Stimulated activated memory B cell treated with anti-CD40 and anti-IgM and Interleukin-4, amounts not matched to agents 10 μg/mL and 1 μg/mL and 100 μg/mL, for 72 hours (primary cell): ENCODE data around the gene KRTAP10-12.

Experiments
- ATAC-seq: fragments of 150-1000 bp; cut with Tn5 transposase; 2 replicates; pipeline ENCODE4 v1.10.0; 2021
- H3K27ac Mint-ChIP-seq: one replicate; pipeline ENCODE4 v1.8.0; 2022; ENCODE audit warnings: mild to moderate bottlenecking, mixed read lengths
- H3K27me3 Mint-ChIP-seq: one replicate; pipeline ENCODE4 v1.8.0; 2022; ENCODE audit warnings: mixed read lengths
- H3K36me3 Mint-ChIP-seq: one replicate; pipeline ENCODE4 v1.8.0; 2022; ENCODE audit warnings: mixed read lengths
- H3K4me1 Mint-ChIP-seq: one replicate; pipeline ENCODE4 v1.8.0; 2022; ENCODE audit warnings: mixed read lengths
- H3K4me3 Mint-ChIP-seq: one replicate; pipeline ENCODE4 v1.8.0; 2022; ENCODE audit warnings: mild to moderate bottlenecking, moderate library complexity, mixed read lengths
- H3K9me3 Mint-ChIP-seq: one replicate; pipeline ENCODE4 v1.8.0; 2022; ENCODE audit warnings: mixed read lengths

KRTAP10-12 gene

DNA sequence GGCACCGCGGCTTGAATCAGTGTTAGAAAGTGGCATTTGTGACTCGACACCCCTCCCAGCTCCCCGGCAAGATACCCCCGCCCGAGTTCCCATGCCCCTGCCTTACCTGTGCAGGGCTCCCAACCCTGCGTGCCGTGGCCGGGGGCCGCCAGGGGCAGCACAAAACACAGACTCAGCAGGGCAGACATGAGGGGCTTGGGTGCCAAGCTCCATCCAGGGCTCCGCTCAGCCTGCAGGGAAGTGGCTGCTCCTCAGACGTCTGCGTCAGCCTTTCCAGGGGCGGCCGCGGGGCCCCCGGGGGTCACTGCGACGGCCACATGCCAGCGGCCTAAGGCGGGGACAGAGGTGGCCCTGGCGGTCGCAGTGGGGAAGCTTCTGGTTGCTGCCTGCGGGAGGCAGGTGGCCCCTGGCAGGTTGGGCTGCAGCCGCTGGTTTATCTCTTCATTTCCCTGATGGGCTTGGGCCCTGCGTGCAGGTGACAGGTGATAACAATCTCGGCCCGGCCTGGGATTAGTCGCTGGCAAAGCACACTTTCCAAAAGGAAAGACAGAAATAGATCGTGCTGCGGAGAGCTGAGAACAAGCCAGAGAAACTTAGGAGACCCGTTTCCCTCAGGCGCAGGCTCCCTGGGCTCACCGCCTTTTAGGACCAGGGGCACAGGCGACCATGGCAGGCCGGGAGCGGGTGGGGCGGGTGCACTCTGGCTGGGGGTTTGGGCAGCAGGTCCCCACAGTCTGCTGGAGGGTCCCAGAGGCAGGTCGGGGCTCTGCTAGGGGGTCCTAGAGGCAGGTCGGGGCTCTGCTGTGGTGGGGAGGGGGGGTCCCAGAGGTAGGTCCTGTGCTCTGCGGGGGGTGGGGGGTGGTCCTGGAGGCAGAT lies 14.6 kb downstream of the KRTAP10-12 start, which contains the start of gene TSPEAR:
TSS of gene TSPEAR (minus strand) at position 246 of the 876 bp plus-strand sequence. CDS start at position 188, 58 bp downstream.
- H3K4me1 Mint-ChIP-seq, result no peaks in the 10 kb centered on the region
- no peaks in the 10 kb centered on the region for H3K36me3 Mint-ChIP-seq
- H3K27me3 Mint-ChIP-seq, result peaks cover 86% of the 10 kb centered on the region
- no peak for ATAC-seq
- H3K4me3 Mint-ChIP-seq, result no peak within 1 kb of the TSS
- no peak within 1 kb of the TSS for H3K27ac Mint-ChIP-seq
- no peaks in the 10 kb centered on the region for H3K9me3 Mint-ChIP-seq

DNA sequence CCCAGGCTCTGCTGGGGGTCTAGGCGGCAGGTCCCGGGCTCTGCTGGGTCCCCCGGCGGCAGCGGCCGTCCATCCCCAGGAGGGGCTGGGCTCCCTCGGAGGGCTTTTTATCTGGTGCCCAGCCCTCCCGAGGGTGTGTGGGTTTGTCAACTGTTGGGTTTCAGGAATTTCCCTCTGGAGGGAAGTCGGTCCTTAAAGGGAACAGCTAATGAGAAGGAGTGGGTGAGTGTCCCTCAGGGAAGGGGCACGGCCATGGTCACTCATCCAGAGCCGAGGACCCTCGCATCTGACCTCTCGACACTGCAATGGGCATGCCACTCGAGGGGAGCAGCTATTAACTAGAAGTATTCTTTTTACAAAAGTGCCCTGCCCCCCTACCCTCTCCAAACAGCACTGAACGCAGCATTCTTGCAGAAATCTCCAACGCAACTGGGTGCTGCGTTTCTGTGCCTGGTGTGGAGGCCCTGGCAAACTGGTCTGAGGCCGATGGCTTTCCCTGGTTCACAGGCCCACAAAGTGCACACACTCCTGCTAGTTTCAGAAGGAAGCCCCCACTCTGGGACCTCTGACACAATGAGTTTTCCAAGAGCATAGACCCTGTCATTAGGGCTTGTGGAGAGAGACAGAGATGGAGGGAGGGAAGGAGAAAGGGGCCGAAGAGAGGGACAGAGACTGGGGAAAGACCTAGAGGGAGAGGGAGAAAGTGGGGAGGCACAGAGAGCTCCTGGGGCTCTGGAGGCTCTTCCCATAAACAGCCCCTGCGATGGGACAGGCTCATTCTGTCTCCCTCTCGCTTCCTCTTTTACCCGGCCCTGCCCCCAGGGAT lies 15.4 kb downstream of the KRTAP10-12 start:
- H3K4me1 Mint-ChIP-seq, result no peaks in the 10 kb centered on the region
- H3K36me3 Mint-ChIP-seq, result no peaks in the 10 kb centered on the region
- peaks cover 78% of the 10 kb centered on the region for H3K27me3 Mint-ChIP-seq
- no peak overlapping the region for H3K27ac Mint-ChIP-seq
- no peak overlapping the region for H3K4me3 Mint-ChIP-seq
- no peak for ATAC-seq
- H3K9me3 Mint-ChIP-seq, result no peaks in the 10 kb centered on the region

DNA sequence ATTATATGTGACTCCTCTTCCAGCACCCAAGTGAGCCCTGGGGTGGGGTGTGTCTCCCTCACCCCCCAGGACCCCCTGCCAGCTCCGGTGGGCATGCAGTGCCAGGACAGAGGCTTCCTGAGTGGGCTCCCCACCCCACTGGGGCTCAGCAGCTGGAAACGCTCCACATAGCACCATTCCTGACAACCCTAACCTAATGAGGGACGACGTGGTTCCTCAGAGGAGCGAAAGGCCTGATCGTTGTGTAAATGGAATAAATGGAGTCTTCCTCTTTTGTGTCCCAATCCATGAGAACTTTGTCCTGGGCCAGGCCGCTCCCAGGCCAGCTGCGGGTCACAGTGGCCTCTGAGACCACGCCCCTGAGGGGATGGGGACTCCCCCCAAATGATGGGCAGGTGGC lies 16.2 kb downstream of the KRTAP10-12 start:
- Mint-ChIP-seq H3K4me3 (no peak overlapping the region), H3K4me1 (no peaks in the 10 kb centered on the region), H3K27ac (no peak overlapping the region), H3K27me3 (peaks cover 75% of the 10 kb centered on the region), H3K9me3 (no peaks in the 10 kb centered on the region), H3K36me3 (no peaks in the 10 kb centered on the region)
- no peak for ATAC-seq

DNA sequence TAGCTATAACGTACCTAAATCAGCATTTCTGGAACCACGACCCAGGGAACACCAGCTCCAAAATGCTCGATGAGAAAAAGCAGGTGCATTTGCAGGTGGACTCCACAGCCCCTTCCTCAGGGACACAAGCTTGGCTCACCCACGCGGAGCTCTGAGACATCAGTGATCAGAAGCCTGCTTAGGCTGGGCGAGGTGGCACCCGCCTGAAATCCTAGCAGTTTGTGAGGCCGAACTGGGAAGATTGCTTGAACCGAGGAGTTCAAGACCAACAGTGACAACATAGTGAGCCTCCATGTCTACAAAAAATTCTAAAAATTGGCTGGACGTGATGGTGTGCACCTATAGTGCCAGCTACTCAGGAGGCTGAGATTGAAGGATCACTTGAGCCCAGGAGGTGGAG lies 16.9 kb downstream of the KRTAP10-12 start:
- Mint-ChIP-seq H3K36me3 (no peaks in the 10 kb centered on the region), H3K27me3 (peaks cover 75% of the 10 kb centered on the region), H3K27ac (no peak overlapping the region), H3K4me1 (no peaks in the 10 kb centered on the region), H3K9me3 (no peaks in the 10 kb centered on the region), H3K4me3 (no peak overlapping the region)
- no peak for ATAC-seq

DNA sequence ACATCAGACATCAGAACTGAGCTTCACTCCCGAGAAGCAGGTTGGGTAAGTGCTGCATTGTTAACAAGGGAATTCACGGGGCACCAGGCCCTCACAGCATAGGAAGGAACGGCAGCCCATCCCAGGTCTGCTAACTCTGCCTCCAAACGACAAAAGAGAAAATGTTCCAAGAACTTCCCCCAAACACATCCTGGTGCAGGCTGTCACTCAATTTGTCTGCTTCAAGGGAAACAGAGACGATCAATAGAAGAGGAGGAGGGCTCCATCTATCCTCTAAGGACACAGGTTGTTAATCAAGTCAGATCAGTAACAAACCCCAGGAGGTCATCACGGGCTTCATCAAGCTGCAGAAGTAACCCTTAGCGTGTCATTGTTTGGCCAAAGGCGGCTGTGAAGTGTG lies 17.9 kb downstream of the KRTAP10-12 start:
- Mint-ChIP-seq H3K27ac (no peak overlapping the region), H3K4me3 (no peak overlapping the region), H3K27me3 (peaks cover 75% of the 10 kb centered on the region), H3K4me1 (no peaks in the 10 kb centered on the region), H3K36me3 (no peaks in the 10 kb centered on the region), H3K9me3 (no peaks in the 10 kb centered on the region)
- no peak for ATAC-seq

DNA sequence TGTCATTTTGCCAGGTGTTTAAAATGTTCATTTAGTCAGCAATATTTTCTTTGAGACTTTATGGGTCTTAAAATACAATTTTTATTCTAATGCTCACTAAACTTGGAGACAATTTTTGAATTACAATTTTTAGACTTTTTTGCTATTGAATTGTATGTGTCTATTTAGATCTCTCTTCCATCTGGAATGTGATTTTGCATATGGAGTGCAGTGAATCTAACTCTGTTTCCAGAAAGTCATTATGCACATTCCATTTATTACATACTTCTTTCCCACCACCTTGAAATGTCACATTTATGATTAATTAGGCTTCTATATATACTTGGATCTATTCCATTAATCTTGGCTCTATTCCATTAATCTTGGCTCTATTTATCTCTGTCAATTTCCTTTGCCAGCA lies 20.0 kb downstream of the KRTAP10-12 start:
- no peaks in the 10 kb centered on the region for H3K9me3 Mint-ChIP-seq
- no peaks in the 10 kb centered on the region for H3K36me3 Mint-ChIP-seq
- no peak overlapping the region for H3K4me3 Mint-ChIP-seq
- ATAC-seq, result no peak
- peaks cover 75% of the 10 kb centered on the region for H3K27me3 Mint-ChIP-seq
- no peaks in the 10 kb centered on the region for H3K4me1 Mint-ChIP-seq
- no peak overlapping the region for H3K27ac Mint-ChIP-seq

DNA sequence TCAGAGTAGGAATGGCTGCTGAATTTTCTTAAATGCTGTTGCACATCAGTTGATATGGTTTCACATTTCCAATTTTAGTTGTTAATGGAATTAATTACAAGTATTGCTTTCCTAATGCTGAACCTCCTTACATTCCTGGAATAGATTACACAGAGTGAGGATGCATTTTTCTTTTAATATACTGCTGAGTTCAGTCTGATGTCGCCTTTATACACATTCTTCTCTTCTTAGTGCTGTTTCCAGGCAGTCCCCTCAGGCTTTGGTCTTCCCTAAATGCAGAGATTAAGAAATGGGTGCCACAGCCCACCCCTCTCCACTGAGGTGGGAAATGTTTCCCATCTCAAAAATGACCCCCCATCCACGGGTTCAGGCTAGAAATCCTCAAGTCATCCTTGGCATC lies 21.1 kb downstream of the KRTAP10-12 start:
- Mint-ChIP-seq H3K9me3 (no peaks in the 10 kb centered on the region), H3K36me3 (no peaks in the 10 kb centered on the region), H3K27ac (no peak overlapping the region), H3K4me3 (no peak overlapping the region), H3K27me3 (peaks cover 74% of the 10 kb centered on the region), H3K4me1 (peaks cover 3% of the 10 kb centered on the region)
- ATAC-seq, result no peak

DNA sequence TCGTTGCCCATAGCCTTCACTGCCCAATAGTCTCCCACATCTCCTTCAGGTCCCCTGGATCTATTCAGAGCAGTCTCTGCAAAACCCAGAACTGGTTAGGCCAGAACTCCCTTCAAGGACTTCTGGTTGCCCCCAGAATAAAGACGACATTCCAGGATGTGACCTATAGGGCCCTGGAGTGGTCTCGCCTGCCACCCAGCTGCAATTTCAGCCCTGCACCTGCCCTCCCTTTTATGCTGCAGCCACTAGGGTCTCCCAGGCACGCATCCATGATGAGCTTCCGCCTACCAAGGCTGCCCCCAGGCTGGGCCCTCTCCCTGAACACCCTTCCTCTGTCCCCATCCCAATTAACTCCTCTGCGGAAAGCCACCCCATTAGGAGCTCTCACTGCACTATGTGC lies 21.6 kb downstream of the KRTAP10-12 start:
- no peak overlapping the region for H3K4me3 Mint-ChIP-seq
- ATAC-seq, result no peak
- peaks cover 74% of the 10 kb centered on the region for H3K27me3 Mint-ChIP-seq
- no peak overlapping the region for H3K27ac Mint-ChIP-seq
- peaks cover 8% of the 10 kb centered on the region for H3K4me1 Mint-ChIP-seq
- no peaks in the 10 kb centered on the region for H3K9me3 Mint-ChIP-seq
- no peaks in the 10 kb centered on the region for H3K36me3 Mint-ChIP-seq

DNA sequence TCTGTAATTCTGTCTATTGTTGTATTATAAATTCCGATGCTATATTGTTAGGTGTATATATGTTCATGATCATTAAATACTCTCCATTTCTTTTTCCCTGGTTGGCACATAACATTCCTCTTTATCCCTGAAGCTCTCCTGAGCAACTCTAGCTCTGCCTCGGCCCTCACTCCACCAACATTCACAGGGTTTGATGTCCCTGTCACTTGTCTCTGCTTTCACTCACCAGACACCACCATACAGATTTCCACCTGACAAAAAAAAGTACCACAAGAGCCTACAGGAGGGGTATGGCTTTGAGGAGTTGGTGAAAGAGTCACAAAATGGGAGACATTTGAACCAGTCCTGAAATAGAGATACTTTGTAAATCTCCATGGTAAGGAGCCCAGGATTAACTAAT lies 23.2 kb downstream of the KRTAP10-12 start:
- no peaks in the 10 kb centered on the region for H3K9me3 Mint-ChIP-seq
- H3K4me3 Mint-ChIP-seq, result no peak overlapping the region
- no peak overlapping the region for H3K27ac Mint-ChIP-seq
- H3K36me3 Mint-ChIP-seq, result no peaks in the 10 kb centered on the region
- ATAC-seq, result no peak
- H3K27me3 Mint-ChIP-seq, result peaks cover 73% of the 10 kb centered on the region
- peaks cover 8% of the 10 kb centered on the region for H3K4me1 Mint-ChIP-seq

DNA sequence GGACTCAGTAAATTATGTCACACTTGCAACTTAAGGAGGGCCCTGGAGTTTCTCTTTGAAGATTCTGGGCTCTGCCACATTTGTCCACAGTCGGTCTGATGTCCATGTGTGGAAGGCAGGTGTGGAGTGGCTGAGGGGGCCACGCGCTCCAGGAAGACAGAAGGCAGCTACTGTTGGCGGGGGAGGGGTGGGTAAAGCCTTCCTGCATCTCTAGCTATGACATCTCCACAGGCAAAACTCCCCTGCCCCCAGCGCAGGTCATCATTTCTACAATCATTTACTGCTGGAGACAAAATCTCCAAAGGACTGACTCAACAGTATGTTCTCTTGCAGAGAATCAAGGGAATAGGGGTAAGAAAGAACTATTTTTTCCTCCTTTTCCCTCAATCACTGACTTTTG lies 25.8 kb downstream of the KRTAP10-12 start:
- Mint-ChIP-seq H3K4me3 (no peak overlapping the region), H3K27me3 (peaks cover 98% of the 10 kb centered on the region), H3K9me3 (no peaks in the 10 kb centered on the region), H3K36me3 (no peaks in the 10 kb centered on the region), H3K4me1 (peaks cover 8% of the 10 kb centered on the region), H3K27ac (no peak overlapping the region)
- ATAC-seq, result no peak

DNA sequence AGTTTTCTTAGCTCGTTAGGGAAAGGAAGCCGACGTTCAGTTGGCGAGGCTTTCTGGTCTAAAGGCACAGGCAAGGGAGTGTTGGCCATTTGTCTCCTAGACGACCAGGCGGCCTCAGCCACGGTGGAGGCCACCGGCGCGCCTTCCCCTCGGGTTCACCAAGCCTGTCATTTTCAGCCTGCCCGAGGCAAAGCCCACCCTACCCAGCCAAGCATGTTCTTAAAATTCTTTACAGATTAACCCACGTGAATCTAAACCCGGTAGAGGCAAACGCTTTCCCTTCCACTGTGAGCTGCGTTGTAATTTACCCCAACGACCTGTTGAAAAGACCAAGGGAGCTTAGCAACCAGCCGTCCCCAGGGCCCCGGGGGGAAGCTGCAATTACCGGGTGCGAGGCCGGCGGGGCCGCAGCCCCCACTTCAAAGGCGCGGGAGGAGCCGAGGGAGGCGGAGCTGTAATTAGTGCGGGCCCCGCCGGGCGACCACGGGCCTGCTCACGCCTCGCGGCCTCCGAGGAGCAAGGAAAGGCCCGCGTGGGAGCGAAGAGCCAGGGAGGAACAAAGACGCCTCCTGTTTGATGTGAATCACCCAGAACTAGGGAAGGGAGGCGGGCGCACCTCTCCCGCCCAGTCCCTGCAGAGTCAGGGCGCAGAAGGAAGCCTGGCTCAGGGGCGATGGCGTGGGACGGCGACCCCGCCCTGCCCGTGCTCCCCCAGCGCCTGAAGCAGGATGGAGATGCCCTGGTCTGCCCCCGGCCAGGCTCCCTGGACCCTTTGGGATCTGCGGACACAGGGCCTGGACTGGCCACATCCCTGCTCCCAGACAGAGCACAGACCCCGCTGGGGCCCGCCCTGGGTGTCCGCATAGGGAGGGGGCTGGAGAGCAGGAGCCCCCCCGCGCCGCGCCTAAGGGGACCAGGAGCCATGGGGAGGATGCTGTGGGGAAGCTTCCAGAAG lies 26.5 kb downstream of the KRTAP10-12 start:
- Mint-ChIP-seq H3K9me3 (no peaks in the 10 kb centered on the region), H3K27me3 (peaks cover 97% of the 10 kb centered on the region), H3K4me1 (peaks cover 8% of the 10 kb centered on the region), H3K36me3 (no peaks in the 10 kb centered on the region), H3K4me3 (no peak overlapping the region), H3K27ac (no peak overlapping the region)
- peak; percentile 39 for ATAC-seq

DNA sequence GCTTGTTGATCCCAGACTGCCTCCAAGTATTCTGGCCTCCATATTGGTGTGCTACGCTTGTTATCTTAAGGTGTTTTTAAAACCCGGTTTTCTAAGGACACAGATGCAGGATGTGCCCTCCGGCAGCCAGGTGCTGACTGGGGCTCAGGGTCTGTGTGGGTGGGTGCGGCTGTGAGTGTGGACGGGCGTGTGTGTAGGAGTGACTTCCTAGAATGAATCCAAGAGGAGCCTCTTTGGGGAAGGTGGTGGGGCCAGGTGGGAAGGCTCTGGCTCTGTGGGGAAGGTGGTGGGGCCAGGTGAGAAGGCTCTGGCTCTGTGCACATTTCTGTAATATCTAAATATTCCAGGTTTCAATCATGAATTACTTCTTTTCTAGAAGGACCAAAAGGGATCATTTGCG lies 27.2 kb downstream of the KRTAP10-12 start:
- ATAC-seq, result no peak
- H3K9me3 Mint-ChIP-seq, result no peaks in the 10 kb centered on the region

DNA sequence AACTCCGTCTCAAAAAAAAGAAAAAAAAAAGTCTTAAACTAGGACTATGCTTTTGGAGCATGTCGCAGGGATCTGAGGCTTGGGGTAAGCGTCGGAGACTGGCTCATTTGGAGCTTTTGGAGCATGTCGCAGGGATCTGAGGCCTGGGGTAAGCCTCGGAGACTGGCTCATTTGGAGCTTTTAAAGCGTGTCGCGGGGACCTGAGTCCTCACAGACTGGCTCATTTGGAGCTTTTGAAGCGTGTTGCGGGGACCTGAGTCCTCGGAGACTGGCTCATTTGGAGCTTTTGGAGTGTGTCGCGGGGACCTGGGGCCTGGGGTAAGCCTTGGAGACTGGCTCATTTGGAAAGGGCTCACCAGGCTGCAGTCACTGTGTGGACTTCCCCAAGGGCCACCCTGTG lies 28.0 kb downstream of the KRTAP10-12 start:
- Mint-ChIP-seq H3K9me3 (no peaks in the 10 kb centered on the region), H3K27ac (no peak overlapping the region), H3K36me3 (no peaks in the 10 kb centered on the region), H3K4me1 (peaks cover 8% of the 10 kb centered on the region), H3K27me3 (peaks cover 88% of the 10 kb centered on the region), H3K4me3 (no peak overlapping the region)
- no peak for ATAC-seq

More for the DNA sequence above, 27.2 kb downstream of the KRTAP10-12 start:
- no peak overlapping the region for H3K4me3 Mint-ChIP-seq
- H3K27ac Mint-ChIP-seq, result no peak overlapping the region
- peaks cover 8% of the 10 kb centered on the region for H3K4me1 Mint-ChIP-seq
- H3K36me3 Mint-ChIP-seq, result no peaks in the 10 kb centered on the region
- H3K27me3 Mint-ChIP-seq, result peaks cover 89% of the 10 kb centered on the region

DNA sequence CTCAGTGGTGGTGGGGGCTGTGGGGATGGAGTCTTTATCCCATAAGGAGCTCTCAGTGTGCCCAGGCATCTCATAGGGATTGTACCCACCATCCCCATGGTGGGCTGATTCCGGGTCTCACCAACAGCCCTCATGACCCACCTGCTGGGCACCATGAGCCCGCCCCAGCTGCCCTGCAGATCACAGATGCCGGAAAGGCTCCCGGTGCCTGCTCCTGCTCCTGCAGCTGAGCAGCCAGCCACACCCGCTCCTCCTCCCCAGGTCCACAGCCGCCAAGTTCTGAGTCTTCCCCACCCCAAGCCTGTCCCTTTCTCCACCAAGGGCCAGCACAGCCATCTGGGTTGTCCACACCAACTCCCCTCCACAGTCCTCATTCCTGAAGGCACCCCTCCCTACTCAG lies 29.9 kb downstream of the KRTAP10-12 start:
- H3K4me1 Mint-ChIP-seq, result peaks cover 8% of the 10 kb centered on the region

DNA sequence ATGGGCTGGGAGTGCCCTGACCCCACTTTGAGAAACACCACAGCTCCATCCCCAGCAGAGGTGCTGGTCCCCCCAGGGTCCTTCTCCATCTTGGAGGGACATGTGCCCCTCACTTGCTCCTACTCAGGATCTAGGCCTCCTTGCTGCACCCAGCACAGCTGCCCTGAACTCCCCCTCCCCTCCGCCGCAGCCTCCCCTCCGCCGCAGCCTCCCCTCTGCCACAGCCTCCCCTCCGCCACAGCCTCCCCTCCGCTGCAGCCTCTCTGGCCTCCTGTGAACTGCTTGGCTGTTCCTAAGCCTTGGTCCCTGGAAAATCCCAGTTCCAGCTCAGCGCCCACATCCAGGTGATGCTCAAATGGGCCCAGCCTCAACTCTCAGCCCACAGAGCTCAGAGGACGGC lies 30.3 kb downstream of the KRTAP10-12 start:
- Mint-ChIP-seq H3K4me1 (peaks cover 8% of the 10 kb centered on the region), H3K4me3 (no peak overlapping the region), H3K9me3 (no peaks in the 10 kb centered on the region), H3K27me3 (peaks cover 83% of the 10 kb centered on the region), H3K36me3 (no peaks in the 10 kb centered on the region), H3K27ac (no peak overlapping the region)
- no peak for ATAC-seq

More for the DNA sequence above, 29.9 kb downstream of the KRTAP10-12 start:
- ATAC-seq, result no peak
- Mint-ChIP-seq H3K9me3 (no peaks in the 10 kb centered on the region), H3K27me3 (peaks cover 82% of the 10 kb centered on the region), H3K27ac (no peak overlapping the region), H3K4me3 (no peak overlapping the region), H3K36me3 (no peaks in the 10 kb centered on the region)
